Muscle of back (tissue), 11 donors: ENCODE measurements around the gene GALR2. TPM values are rescaled to one million over a fixed set of nuclear protein-coding genes. Genes with fewer than 3 reads are reported as not detected.
A peak's percentile ranks its signal among the peaks of the same experiment; 100 is the strongest.

Source experiments
- DNase-seq, 3 donors: peaks; one replicate each; pipeline versions ENCODE4 v3.0.0 to v3.0.0-alpha.2; 2013
- polyA plus RNA-seq, 10 donors: library from polyadenylated mRNA; unstranded; fragments of 120-200 nt; gene quantifications; one replicate each; pipeline ENCODE4 v1.2.1, GENCODE V29; 2013; ENCODE audit not compliant: insufficient read length in 10 of 10

The GALR2 gene
- polyA plus RNA-seq, 10 donors: not detected

GRCh38 chr17:76092526-76093413, 18.2 kb downstream of the GALR2 start:
- DNase-seq: no peak

DNA sequence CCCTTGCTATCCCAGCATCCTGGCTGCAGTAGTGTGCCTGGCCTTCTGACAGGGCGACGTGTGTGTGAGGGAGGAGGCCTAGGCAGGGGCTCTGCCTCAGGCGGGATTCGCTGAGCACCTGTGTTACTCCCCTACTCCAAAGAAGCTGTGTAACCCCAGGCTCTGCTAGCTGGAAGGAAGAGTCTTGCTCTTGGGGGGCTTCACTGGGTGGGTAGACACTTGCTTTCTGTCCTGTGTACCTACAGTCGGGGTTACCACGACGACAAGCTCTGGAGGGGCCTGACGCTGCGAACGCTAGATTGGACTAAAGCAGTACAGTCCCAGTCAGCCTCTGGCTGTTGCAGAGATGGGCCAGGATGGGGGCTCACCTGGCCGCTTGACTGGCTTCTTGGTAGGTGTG, 19.5 kb downstream of the GALR2 start:
- DNase-seq: no peak

DNA sequence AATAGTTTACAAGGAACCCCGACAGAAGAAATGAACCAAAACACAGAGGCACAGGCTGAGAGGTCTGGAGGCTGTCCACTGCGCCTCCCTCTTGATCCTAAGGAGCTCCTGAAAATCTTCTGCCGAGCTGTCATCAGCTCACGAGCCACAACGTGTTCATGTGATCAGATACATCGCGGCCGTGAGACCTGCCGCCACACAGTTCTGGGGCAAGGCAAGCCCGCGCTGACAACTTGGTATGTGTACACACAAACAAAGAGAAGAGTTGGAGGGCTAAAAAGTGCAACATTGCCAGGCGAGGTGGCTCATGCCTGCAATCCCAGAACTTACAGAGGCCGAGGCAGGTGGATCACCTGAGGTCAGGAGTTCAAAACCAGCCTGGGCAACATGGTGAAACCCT, 21.4 kb downstream of the GALR2 start:
- DNase-seq: no peak

GRCh38 chr17:76097716-76098295, 23.2 kb downstream of the GALR2 start:
- DNase-seq: no peak

- DNase-seq: no peak
These were observed 28.3 kb downstream of the GALR2 start for GRCh38 chr17:76102944-76103273.

DNA sequence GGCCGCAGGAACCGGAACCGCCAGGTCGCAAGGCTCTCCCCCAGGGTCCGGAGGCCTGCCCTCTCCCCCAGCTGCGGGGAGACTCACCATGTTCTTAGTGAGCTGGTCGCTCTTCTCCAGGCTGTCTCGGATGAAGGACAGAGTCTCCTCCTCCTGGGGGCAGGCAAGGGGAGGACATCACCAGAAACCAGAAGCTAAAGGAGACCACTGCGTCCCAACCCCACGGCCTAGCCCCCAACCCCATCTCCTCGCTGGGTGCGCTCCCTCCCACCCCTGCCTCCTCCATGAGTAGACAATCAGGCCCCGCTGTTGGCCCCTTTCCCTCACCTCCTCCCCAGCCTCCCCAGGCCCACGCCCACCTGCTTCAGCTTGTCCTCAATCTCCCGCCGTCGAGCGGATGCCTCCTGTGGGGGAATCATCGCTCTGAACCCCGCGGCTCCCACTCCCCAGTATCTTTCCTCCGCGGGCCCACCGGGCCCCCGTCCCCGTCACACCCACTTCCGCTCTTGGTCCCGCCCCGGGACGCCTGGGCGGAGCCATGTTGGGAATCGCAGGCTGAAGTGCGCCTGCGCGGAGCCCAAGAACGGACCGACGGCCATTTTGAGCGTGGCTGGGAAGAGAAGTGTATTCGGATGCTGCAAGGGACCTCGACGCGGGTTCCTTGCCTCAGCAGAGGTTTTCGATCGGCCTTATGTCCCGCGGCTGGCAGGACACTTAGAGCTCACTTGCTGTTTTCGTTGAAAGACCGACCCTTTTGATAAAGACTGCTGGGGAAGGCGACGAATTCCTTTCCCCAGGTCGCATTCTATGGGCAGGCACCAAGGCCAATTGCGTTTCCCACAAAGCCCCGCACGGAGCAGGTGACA, 28.9 kb downstream of the GALR2 start, which contains the start of gene EXOC7:
TSS of gene EXOC7 (minus strand) at position 514 of the 866 bp plus-strand sequence. CDS start at position 419, 95 bp downstream.
- peak; percentile 93 to 98 (median 98) for DNase-seq

DNA sequence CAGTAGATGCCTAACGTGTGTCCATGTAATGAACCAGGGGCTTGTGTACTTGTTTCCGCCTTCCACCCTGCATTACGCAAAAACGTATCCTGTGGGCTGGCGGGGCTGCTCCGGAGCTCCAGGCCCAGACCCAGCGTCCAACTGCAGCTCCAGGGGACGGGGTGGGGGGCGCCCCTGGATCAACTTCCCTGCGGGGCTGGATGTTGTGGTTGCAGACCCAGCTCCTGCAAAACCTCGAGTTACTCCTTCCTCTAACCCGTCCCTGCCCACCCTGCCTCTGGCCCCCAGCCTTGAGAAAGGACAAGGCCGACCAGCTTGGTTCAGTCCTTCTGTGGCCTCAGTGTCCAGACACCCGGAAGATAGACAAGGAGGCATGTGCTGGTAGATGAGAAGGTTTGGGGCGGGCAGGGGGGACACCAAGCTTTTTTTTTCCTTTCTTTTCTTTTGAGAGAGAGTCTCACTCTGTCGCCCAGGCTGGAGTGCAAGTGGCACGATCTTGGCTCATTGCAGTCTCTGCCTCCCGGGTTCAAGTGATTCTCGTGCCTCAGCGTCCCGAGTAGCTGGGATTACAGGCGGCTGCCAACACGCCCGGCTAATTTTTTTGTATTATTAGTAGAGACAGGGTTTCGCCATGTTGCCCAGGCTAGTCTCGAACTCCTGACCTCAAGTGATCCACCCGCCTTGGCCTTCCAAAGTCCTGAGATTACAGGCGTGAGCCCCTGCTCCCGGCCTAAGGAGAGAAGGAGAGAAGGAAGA, 29.7 kb downstream of the GALR2 start:
- no peak for DNase-seq

DNA sequence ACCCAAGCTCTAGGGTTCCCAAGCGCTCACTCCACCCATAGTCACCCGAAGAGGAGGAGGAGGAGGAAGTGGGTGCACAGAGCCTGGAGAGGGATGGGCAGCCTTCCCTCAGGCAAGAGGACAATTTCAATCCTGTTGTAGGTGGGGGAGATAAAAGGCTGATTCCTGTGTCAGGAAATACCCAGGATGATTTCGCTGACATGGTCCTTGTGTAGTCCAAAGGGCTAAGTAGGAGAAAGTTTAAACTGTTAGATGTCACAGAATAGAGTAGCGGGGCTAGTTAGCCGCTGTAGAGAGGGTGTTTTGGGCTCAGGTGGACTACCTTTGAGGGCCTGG, 30.3 kb downstream of the GALR2 start:
- DNase-seq: no peak

DNA sequence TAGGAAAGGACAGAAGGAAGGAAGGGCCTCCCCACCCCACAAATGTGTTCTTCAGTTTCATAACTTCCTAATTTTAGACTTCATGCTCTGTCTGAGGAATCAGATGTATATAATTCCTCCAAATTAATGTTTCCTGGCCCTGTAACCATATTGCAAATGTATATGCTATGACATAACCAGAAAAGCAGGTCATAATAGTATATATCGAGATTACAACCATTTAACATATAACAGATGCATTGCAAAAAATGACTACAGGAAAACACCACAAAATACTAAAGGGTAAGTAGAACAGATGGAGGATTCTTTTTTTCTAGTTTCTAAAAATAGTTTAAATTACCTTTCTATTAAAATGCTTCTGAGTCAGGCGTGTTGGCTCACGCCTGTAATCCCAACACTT, 32.1 kb downstream of the GALR2 start:
- peak in 1 of 3 donors; percentile 32 for DNase-seq

- DNase-seq: no peak
These were observed 32.9 kb downstream of the GALR2 start for GRCh38 chr17:76107509-76107908.

DNA sequence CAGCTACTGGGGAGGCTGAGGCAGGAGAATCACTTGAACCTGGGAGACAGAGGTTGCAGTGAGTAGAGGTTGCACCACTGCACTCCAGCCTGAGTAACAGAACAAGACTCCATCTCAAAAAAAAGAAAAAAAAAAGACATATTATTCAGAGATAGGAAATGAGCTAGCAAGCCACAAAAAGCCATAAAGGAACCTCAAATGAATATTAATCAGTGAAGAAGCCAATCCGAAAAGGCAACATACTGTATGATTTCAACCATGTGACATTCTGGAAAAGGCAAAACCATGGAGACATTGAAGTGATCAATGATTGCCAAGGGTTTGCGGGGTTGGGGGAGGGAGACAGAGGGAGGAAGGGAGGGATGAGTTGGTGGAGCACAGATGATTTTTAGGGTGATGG, 37.4 kb downstream of the GALR2 start:
- DNase-seq: peak in 1 of 3 donors; percentile 14

GRCh38 chr17:76115138-76115754, 40.7 kb downstream of the GALR2 start:
- DNase-seq: no peak

DNA sequence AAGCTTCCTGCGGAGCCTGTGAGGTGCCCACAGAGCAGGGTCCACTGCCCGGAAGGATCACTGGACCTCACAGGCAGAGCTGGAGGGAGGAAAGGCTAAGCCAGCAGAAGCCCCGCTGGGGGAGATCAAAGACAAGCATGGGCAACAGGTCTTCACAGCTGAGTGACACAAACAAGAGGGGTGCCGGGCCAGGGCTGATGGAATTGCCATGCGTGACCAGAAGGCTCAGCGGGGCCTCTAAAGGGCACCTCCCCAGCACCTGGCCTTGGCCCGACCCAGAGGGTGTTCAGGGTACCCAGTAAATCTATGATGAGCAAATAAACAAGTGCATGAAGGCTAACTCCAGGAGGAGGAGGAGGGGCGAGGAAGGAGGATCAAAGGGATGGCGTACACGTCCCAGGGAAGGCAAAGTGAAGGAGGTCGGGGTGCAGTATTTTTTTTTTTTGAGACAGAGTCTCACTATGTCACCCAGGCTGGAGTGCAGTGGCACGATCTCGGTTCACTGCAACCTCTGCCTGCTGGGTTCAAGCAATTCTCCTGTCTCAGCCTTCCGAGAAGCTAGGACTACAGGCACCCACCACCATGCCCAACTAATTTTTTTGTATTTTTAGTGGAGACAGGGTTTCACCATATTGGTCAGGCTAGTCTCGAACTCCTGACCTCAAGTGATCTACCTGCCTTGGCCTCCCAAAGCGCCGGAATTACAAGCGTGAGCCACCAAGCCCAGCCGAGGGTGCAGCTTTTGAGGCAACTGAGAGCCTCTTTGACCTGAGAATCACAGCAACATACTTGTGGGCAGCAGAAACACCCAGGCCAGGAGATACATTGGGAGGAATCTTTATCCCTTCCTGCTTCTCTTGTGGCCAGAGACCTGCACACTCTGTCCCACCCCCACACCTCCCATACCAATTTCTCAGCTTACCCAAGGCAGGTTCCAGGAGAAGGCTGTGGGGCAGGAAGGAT, 45.1 kb downstream of the GALR2 start:
- no peak for DNase-seq

DNA sequence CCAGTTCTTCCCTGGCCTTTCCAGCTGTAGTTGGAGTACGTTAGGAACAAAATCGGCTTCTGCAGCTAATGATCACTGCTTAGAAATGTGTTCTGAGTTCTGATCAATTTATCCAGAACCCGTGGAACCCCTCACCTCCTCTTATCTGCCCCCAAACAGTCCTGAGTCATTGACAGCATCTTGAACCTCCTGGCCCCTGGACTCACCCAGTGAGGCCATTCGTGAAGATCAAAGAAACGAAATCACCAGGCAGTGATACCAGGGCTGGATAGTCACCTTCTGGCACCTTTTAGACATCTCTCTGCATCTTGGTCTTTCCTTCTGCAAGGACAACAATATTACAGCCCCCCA, 46.1 kb downstream of the GALR2 start:
- no peak for DNase-seq

- DNase-seq: peak in 1 of 3 donors; percentile 71
These were observed 47.4 kb downstream of the GALR2 start for GRCh38 chr17:76121932-76122430.

DNA sequence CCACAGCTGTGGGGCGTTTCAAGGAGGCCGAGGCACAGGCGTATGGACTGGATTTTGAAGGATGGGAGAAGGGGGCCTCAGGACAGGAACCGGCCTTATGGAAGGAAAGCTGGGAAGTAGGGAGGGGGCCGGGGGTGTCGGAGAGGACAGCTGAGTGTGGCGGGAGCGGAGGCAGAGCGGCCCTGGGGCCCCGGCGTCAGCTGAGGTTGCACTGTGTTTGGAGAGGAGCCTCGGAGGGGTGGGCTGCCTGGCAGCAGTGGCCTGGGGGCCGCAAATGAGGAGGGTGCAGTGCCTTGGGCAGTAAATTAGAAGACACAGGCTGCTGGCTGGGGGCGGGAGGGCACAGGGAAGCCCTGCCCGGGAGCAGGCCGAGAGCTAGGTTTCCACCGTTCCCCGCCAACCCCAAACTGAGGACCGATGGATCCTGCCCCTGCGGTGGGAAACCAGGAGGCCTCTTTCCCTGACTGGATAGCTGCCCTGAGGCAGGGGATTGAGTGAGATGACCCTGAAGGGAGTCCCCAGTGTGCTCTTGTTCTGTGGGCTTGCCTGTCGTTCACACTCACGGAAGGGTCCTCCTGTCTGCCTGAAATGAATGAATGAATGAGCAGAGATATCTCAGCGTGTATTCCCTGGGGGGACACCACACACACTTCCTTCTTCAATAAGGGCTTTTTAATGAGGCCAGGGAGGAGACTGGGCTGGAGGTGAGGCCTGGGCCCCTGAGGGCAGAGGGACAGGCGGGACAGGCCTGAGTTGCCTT, 48.0 kb downstream of the GALR2 start:
- DNase-seq: no peak

- DNase-seq: no peak
These were observed 48.6 kb downstream of the GALR2 start for GRCh38 chr17:76123191-76123499.

DNA sequence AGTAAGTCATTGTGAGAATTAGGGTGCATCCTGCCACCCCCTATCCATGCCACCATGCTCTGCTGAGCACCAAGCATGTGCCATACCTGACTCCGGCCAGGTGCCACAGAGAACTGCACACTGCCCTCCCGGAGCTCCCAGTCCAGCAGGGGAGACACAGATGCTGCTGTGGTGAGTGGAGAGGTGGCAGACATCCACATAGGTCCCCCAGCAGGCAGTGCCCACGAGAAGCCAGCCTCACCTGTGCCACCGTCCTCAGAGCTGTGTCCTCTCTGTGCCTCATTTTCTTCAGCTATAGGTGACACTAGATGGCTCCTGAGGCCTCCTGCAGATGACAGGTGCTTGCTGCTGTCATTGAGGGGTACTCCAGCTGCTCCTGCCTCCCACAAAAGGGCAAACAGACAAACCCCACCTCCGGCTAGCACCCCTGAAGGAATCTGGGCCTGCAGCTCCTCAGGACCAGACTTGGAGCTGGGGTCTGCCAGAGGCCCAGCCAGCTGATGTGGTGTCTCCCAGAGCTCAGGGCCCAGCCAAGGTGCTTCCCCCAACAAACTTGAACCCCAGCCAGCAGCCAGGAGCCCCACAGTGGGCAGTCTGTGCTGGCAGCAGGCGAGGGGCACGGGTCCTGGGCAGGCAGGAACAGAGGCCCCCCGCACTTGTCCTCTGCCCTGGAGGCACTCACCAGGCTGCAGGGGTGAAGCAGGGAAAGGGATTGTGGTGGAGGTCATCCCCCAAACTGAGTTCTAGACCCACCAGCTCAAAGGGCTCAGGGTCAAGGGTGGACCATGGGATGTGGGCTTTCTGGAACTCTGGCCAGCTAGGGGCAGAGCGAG, 49.4 kb downstream of the GALR2 start:
- no peak for DNase-seq
